ENCODE results near the gene CDH11. TPM values are rescaled to one million over a fixed set of nuclear protein-coding genes. Genes with fewer than 3 reads are reported as not detected.

Gene CDH11
- total and polyA plus RNA-seq, 9 of the 15 experiments (the other 6 are each of a cell fraction or from before 2014, with no cell fraction given), result 0.18 TPM; not detected in 8

- Histone ChIP-seq H3K9ac (ENCODE audit: insufficient read depth in 1 of 2, low read depth in 2 of 2, low read length in 2 of 2) (no peak overlapping the region), H3K4me1 (replicated peaks in 1 of 2; ENCODE audit: control insufficient read depth in 2 of 2, insufficient read depth in 2 of 2, low read length in 2 of 2) (no peaks in the 10 kb centered on the region), H4K20me1 (replicated peaks; ENCODE audit: control insufficient read depth, insufficient read depth, low read length) (no peaks in the 10 kb centered on the region), H3K79me2 (ENCODE audit: control insufficient read depth, insufficient read depth, low read length) (no peaks in the 10 kb centered on the region), H3K27me3 (ENCODE audit: control insufficient read depth in 2 of 2, insufficient read depth in 2 of 2, low read length in 2 of 2) (no peaks in the 10 kb centered on the region), H3K27ac (ENCODE audit: extremely low read depth, low read depth, low read length) (no peak overlapping the region), H3K4me2 (ENCODE audit: insufficient read depth, low read length) (no peak overlapping the region), H2AFZ (ENCODE audit: low read depth, low read length) (no peak overlapping the region), H3K9me1 (ENCODE audit: control insufficient read depth, insufficient read depth, low read length) (no peaks in the 10 kb centered on the region), H3K9me3 (replicated peaks; ENCODE audit: control insufficient read depth, insufficient read depth, low read depth, low read length) (no peaks in the 10 kb centered on the region; the same call in 1 of the 2 replicates), H3K4me3 (no peak overlapping the region), H3K36me3 (ENCODE audit: control insufficient read depth, insufficient read depth, low read length) (no peaks in the 10 kb centered on the region)
- in situ Hi-C loops (cut with MboI), result no loop called here
- WGBS (ENCODE audit: insufficient coverage, low coverage, missing lambda C conversion rate), result 0% methylated on average over 4 of the region's 4 CpGs
- ATAC-seq, result no peak
- DNase-seq (ENCODE audit: extremely low read depth in 1 of 4, low spot score in 3 of 4), result no peak
- intact Hi-C loops (cut with micrococcal nuclease), result no loop called here
- POLR2A ChIA-PET, result no interaction called here
- CTCF ChIA-PET (ENCODE audit: low intra/inter-chr PET ratio), result no interaction called here
- FAIRE-seq, result no peak
- BruUV-seq (replicated peaks), result no TSS peak
- TF ChIP-seq ZNF408 (CRISPR knock-in tag; IDR thresholded peaks at IDR 0.05; ENCODE audit: low read depth) (no peak), STAG1 (CRISPR knock-in tag; IDR thresholded peaks at IDR 0.05; ENCODE audit: borderline replicate concordance) (no peak), ERF (CRISPR knock-in tag; IDR thresholded peaks at IDR 0.05) (no peak), CGGBP1 (CRISPR knock-in tag; IDR thresholded peaks at IDR 0.05) (no peak), ZNF518B (CRISPR knock-in tag; IDR thresholded peaks at IDR 0.05) (no peak), SAFB (IDR thresholded peaks at IDR 0.05; ENCODE audit: borderline replicate concordance, low read depth, low read length) (no peak), SIRT6 (IDR thresholded peaks at IDR 0.05; ENCODE audit: low read depth, low read length) (no peak), MGA (IDR thresholded peaks at IDR 0.05) (no peak)
These were observed 98.1 kb downstream of the CDH11 start for GRCh38 chr16:65023802-65024201.

Measured in K562 (cell line).